CD4-positive, alpha-beta T cell (primary cell): Measurements from ENCODE around the gene ADAMTS17. TPM values are rescaled to one million over a fixed set of nuclear protein-coding genes. Genes with fewer than 3 reads are reported as not detected.

Experiments used
- ATAC-seq: fragments of 200-7000 bp; cut with Tn5 transposase; one replicate; pipeline ENCODE4 v1.10.0; 2022; ENCODE audit warnings: mild to moderate bottlenecking; ENCODE audit not compliant: poor library complexity
- CTCF ChIA-PET: fragments of 350-600 bp; sonication (Branson Sonifier 250); formaldehyde crosslinking; loops from one replicate; lab custom pipeline; 2021; ENCODE audit warnings: antibody characterized with exemption, inconsistent platforms; lab: Charles Lee
- POLR2A ChIA-PET: fragments of 350-600 bp; sonication (Branson Sonifier 250); formaldehyde crosslinking; loops from one replicate; lab custom pipeline; 2021; ENCODE audit warnings: antibody characterized with exemption, inconsistent platforms; lab: Charles Lee
- DNase-seq, 14 experiments: peaks; one replicate each; pipeline ENCODE4 v3.0.0-alpha.2; 2013 to 2020; ENCODE audit warnings: mixed read lengths in 2 of 14
- H3K27ac ChIP-seq, 2 donors: one replicate each; pipeline versions ENCODE4 v1.5.1 to v1.7.0; 2013; ENCODE audit warnings: low read length in 2 of 2, low read depth in 1 of 2, mild to moderate bottlenecking in 1 of 2
- H3K27me3 ChIP-seq, 2 experiments: 1 replicate in 1 of 2; 2 replicates in 1 of 2; pipeline versions ENCODE4 v1.6.1 to v1.7.0; 2013; ENCODE audit warnings: low read length in 2 of 2, control low read depth in 1 of 2, mild to moderate bottlenecking in 1 of 2, moderate library complexity in 1 of 2; ENCODE audit not compliant: insufficient read depth in 2 of 2, control insufficient read depth in 1 of 2
- H3K36me3 ChIP-seq: one replicate; pipeline ENCODE4 v1.6.1; 2013; ENCODE audit warnings: low read length, control low read depth; ENCODE audit not compliant: insufficient read depth
- H3K4me1 ChIP-seq: one replicate; pipeline ENCODE4 v1.6.1; 2013; ENCODE audit warnings: low read length, control low read depth; ENCODE audit not compliant: insufficient read depth
- H3K4me3 ChIP-seq: one replicate; pipeline ENCODE4 v1.5.1; 2013; ENCODE audit warnings: mild to moderate bottlenecking, low read length, moderate library complexity
- H3K9me3 ChIP-seq, 2 experiments: 1 replicate in 1 of 2; 2 replicates in 1 of 2; pipeline versions ENCODE4 v1.6.1 to v1.7.0; 2013; ENCODE audit warnings: low read length in 2 of 2, mild to moderate bottlenecking in 2 of 2, control low read depth in 1 of 2, moderate library complexity in 1 of 2; ENCODE audit not compliant: control insufficient read depth in 1 of 2, insufficient read depth in 1 of 2
- H3K27ac Mint-ChIP-seq: one replicate; pipeline ENCODE4 v1.8.0; 2020; ENCODE audit warnings: mixed read lengths
- H3K27me3 Mint-ChIP-seq: one replicate; pipeline ENCODE4 v1.8.0; 2021; ENCODE audit warnings: mixed read lengths
- H3K36me3 Mint-ChIP-seq: one replicate; pipeline ENCODE4 v1.8.0; 2021; ENCODE audit warnings: low read depth, mixed read lengths
- H3K4me1 Mint-ChIP-seq: one replicate; pipeline ENCODE4 v1.8.0; 2021; ENCODE audit warnings: low read depth, mixed read lengths
- H3K4me3 Mint-ChIP-seq: one replicate; pipeline ENCODE4 v1.8.0; 2020; ENCODE audit warnings: mild to moderate bottlenecking, mixed read lengths
- H3K9me3 Mint-ChIP-seq: one replicate; pipeline ENCODE4 v1.8.0; 2020; ENCODE audit warnings: mixed read lengths
- CTCF ChIP-seq: fragments of 200-600 bp; IDR thresholded peaks from one replicate; pipeline ENCODE4 v1.8.0; 2022; ENCODE audit warnings: antibody characterized with exemption, mild to moderate bottlenecking
- intact Hi-C, 2 experiments: fragments of 100-400 bp; cut with DNase I in 1 of 2; cut with micrococcal nuclease in 1 of 2; formaldehyde crosslinking; loops; one replicate each; pipeline versions ENCODE4 v1.15.1 to v1.9.0; 2023 to 2025; cut with DNase I, micrococcal nuclease
- total RNA-seq, 174 experiments: library from RNA in 2 of 174; stranded (reverse) in 2 of 174; gene quantifications; one replicate each; pipeline ENCODE4 v1.2.3 and lab custom pipeline; 2021 to 2026

The ADAMTS17 gene
- total RNA-seq, 2 experiments from 2014 or later: 9.9 to 13.2 TPM

- H3K4me3 ChIP-seq: no peak overlapping the region
- ChIA-PET POLR2A (no interaction called here), CTCF (no interaction called here)
- TF ChIP-seq CTCF: no peak
- no peaks in the 10 kb centered on the region for H3K27me3 ChIP-seq
- DNase-seq (no peak), ATAC-seq (no peak)
- H3K27ac ChIP-seq: no peak overlapping the region
- no peaks in the 10 kb centered on the region for H3K36me3 ChIP-seq
- Mint-ChIP-seq H3K36me3 (no peaks in the 10 kb centered on the region), H3K27me3 (no peaks in the 10 kb centered on the region), H3K4me3 (no peak overlapping the region), H3K27ac (no peak overlapping the region), H3K4me1 (no peaks in the 10 kb centered on the region), H3K9me3 (no peaks in the 10 kb centered on the region)
- H3K4me1 ChIP-seq: no peaks in the 10 kb centered on the region
- intact Hi-C loops: no loop called here
- H3K9me3 ChIP-seq: no peaks in the 10 kb centered on the region
These were observed 126.0 kb downstream of the ADAMTS17 start for GRCh38 chr15:100215843-100216169.

- no peaks in the 10 kb centered on the region for H3K36me3 Mint-ChIP-seq
- H3K27me3 ChIP-seq: no peaks in the 10 kb centered on the region
- no peaks in the 10 kb centered on the region for H3K27me3 Mint-ChIP-seq
- ATAC-seq (no peak), DNase-seq (no peak)
- TF ChIP-seq CTCF: no peak
- no peaks in the 10 kb centered on the region for H3K9me3 ChIP-seq
- H3K27ac ChIP-seq: no peak overlapping the region
- H3K4me1 ChIP-seq: no peaks in the 10 kb centered on the region
- no peaks in the 10 kb centered on the region for H3K4me1 Mint-ChIP-seq
- H3K36me3 ChIP-seq: no peaks in the 10 kb centered on the region
- CTCF ChIA-PET: no interaction called here
- POLR2A ChIA-PET: no interaction called here
- intact Hi-C loops: no loop called here
- H3K4me3 ChIP-seq: no peak overlapping the region
- H3K4me3 Mint-ChIP-seq: no peak overlapping the region
- H3K9me3 Mint-ChIP-seq: no peaks in the 10 kb centered on the region
- H3K27ac Mint-ChIP-seq: no peak overlapping the region
These were observed 126.5 kb downstream of the ADAMTS17 start for GRCh38 chr15:100215031-100215842.

- CTCF ChIA-PET: no interaction called here
- POLR2A ChIA-PET: no interaction called here
- H3K4me1 ChIP-seq: no peaks in the 10 kb centered on the region
- H3K36me3 ChIP-seq: no peaks in the 10 kb centered on the region
- Mint-ChIP-seq H3K9me3 (no peaks in the 10 kb centered on the region), H3K27me3 (no peaks in the 10 kb centered on the region), H3K36me3 (no peaks in the 10 kb centered on the region), H3K4me3 (no peak overlapping the region), H3K4me1 (no peaks in the 10 kb centered on the region), H3K27ac (no peak overlapping the region)
- no peak for TF ChIP-seq CTCF
- H3K27ac ChIP-seq: no peak overlapping the region
- H3K9me3 ChIP-seq: no peaks in the 10 kb centered on the region
- intact Hi-C loops: no loop called here
- no peak for ATAC-seq
- no peaks in the 10 kb centered on the region for H3K27me3 ChIP-seq
- no peak for DNase-seq
- H3K4me3 ChIP-seq: no peak overlapping the region
These were observed 129.6 kb downstream of the ADAMTS17 start for GRCh38 chr15:100211855-100212850.
